ENCODE results near the gene LGALS7. TPM values are rescaled to one million over a fixed set of nuclear protein-coding genes. Genes with fewer than 3 reads are reported as not detected.

The LGALS7 gene
- total and polyA plus RNA-seq, 2 of the 13 experiments (the other 11 are each of a cell fraction or from before 2014, with no cell fraction given) = 0.73 TPM; not detected in 1

- FAIRE-seq (no peak), ATAC-seq (no peak), DNase-seq (ENCODE audit: low spot score) (no peak)
- intact Hi-C loops (cut with micrococcal nuclease; ENCODE audit: unreplicated experiment) (no loop called here), in situ Hi-C loops (cut with HindIII; ENCODE audit: extremely low pct_ligation_motif_present, low pct_unique_long_range_greater_than_20kb) (loop anchor here (25.0 kb wide), 1 partner anchor 185 kb away; the partner anchor contains the start of gene CCER2)
- no peaks in the 10 kb centered on the region for H3K9me3 ChIP-seq (ENCODE audit: low read length)
- 98% methylated on average over 13 of the region's 17 CpGs for WGBS (ENCODE audit: low lambda C conversion rate)
- H3K4me1 ChIP-seq (ENCODE audit: insufficient read depth, low read length) = peaks cover 11% of the 10 kb centered on the region
- H3K9ac ChIP-seq (ENCODE audit: insufficient read depth, low read depth, low read length) = no peak overlapping the region
- CTCF ChIA-PET (ENCODE audit: low intra/inter-chr PET ratio, low total read pairs) = no interaction called here
- H2AFZ ChIP-seq (ENCODE audit: low read length) = no peak overlapping the region
- no peak overlapping the region for H3K4me2 ChIP-seq (ENCODE audit: low read depth, low read length)
- H3K27me3 ChIP-seq (ENCODE audit: control insufficient read depth in 1 of 2, insufficient read depth in 2 of 2, low read length in 2 of 2) = no peaks in the 10 kb centered on the region
- POLR2A ChIA-PET = no interaction called here
- no peak overlapping the region for H3K4me3 ChIP-seq (replicated peaks in 1 of 3; ENCODE audit: insufficient read depth in 1 of 3, low read depth in 2 of 3, low read length in 3 of 3)
- peaks cover 26 to 69% of the 10 kb centered on the region in 2 experiments for H3K36me3 ChIP-seq (replicated peaks in 1 of 2; ENCODE audit: control insufficient read depth in 1 of 2, insufficient read depth in 2 of 2, low read length in 2 of 2)
- BruUV-seq (replicated peaks) = no TSS peak
- no peaks in the 10 kb centered on the region for H3K79me2 ChIP-seq (ENCODE audit: insufficient read depth, low read length)
- no peak overlapping the region for H3K27ac ChIP-seq (ENCODE audit: extremely low read length, insufficient read depth, low read length)
- TF ChIP-seq ATF7-NPFF (CRISPR knock-in tag; IDR thresholded peaks at IDR 0.05; ENCODE audit: low read depth) = no peak
- 0 out of 2 replicates have a peak, but pooled peaks have one; percentile 14 for TF ChIP-seq PCBP1 (IDR thresholded peaks at IDR 0.05; ENCODE audit: borderline replicate concordance, low read depth, low read length)
- no peak for TF ChIP-seq GZF1 (CRISPR knock-in tag; IDR thresholded peaks at IDR 0.05)
- TF ChIP-seq AGO2 (optimal IDR thresholded peaks at IDR 0.05; ENCODE audit: low read depth, low read length) = peak; percentile 50
- no peaks in the 10 kb centered on the region for H4K20me1 ChIP-seq (ENCODE audit: insufficient read depth, low read length)
Observed at GRCh38 chr19:38727306-38727867, 45.9 kb downstream of the LGALS7 start.

GRCh38 chr19:38726761-38727301 is 46.5 kb downstream of the LGALS7 start:
- CTCF ChIA-PET (ENCODE audit: low intra/inter-chr PET ratio, low total read pairs) = no interaction called here
- peaks cover 17% of the 10 kb centered on the region for H3K4me1 ChIP-seq (ENCODE audit: insufficient read depth, low read length)
- H3K27ac ChIP-seq (ENCODE audit: extremely low read length, insufficient read depth, low read length) = no peak overlapping the region
- WGBS (ENCODE audit: low lambda C conversion rate) = 98% methylated on average over 23 of the region's 30 CpGs
- no peak for ATAC-seq
- no peaks in the 10 kb centered on the region for H3K27me3 ChIP-seq (ENCODE audit: control insufficient read depth in 1 of 2, insufficient read depth in 2 of 2, low read length in 2 of 2)
- BruUV-seq (replicated peaks) = no TSS peak
- no peaks in the 10 kb centered on the region for H3K9me3 ChIP-seq (ENCODE audit: low read length)
- H3K36me3 ChIP-seq (replicated peaks in 1 of 2; ENCODE audit: control insufficient read depth in 1 of 2, insufficient read depth in 2 of 2, low read length in 2 of 2) = peaks cover 26 to 69% of the 10 kb centered on the region in 2 experiments
- intact Hi-C loops (cut with micrococcal nuclease; ENCODE audit: unreplicated experiment) (no loop called here), in situ Hi-C loops (cut with HindIII; ENCODE audit: extremely low pct_ligation_motif_present, low pct_unique_long_range_greater_than_20kb) (loop anchor here (25.0 kb wide), 1 partner anchor 185 kb away; the partner anchor contains the start of gene CCER2)
- H4K20me1 ChIP-seq (ENCODE audit: insufficient read depth, low read length) = no peaks in the 10 kb centered on the region
- H3K4me3 ChIP-seq (replicated peaks in 1 of 3; ENCODE audit: insufficient read depth in 1 of 3, low read depth in 2 of 3, low read length in 3 of 3) = no peak overlapping the region
- no peak for DNase-seq (ENCODE audit: low spot score)
- H2AFZ ChIP-seq (ENCODE audit: low read length) = no peak overlapping the region
- FAIRE-seq = no peak
- no peak overlapping the region for H3K9ac ChIP-seq (ENCODE audit: insufficient read depth, low read depth, low read length)
- TF ChIP-seq ZBTB38 (CRISPR knock-in tag; IDR thresholded peaks at IDR 0.05) (peak; percentile 54; the same call in 1 of the 2 replicates), ZNF263 (CRISPR knock-in tag; IDR thresholded peaks at IDR 0.05) (peak; percentile 44; the same call in 1 of the 2 replicates), AGO2 (optimal IDR thresholded peaks at IDR 0.05; ENCODE audit: low read depth, low read length) (peak; percentile 92), ZNF652 (CRISPR knock-in tag; IDR thresholded peaks at IDR 0.05; ENCODE audit: borderline replicate concordance, low read depth) (no peak), RBM22 (optimal IDR thresholded peaks at IDR 0.05; ENCODE audit: low read length) (peak; percentile 49), ZNF792 (CRISPR knock-in tag; IDR thresholded peaks at IDR 0.05) (no peak)
- no peak overlapping the region for H3K4me2 ChIP-seq (ENCODE audit: low read depth, low read length)
- POLR2A ChIA-PET = interaction anchor here (1.6 kb wide), 1 partner anchor 26 kb away, joined by 4 read pairs; no protein-coding TSS in a partner anchor
- no peaks in the 10 kb centered on the region for H3K79me2 ChIP-seq (ENCODE audit: insufficient read depth, low read length)

Data from HepG2 (cell line).